CD4-positive, alpha-beta T cell treated with Interferon gamma for 1 hour (primary cell): Measurements from ENCODE around the gene RAB3IL1.
A peak's percentile ranks its signal among the peaks of the same experiment; 100 is the strongest.

Experiments
- DNase-seq: peaks from one replicate; pipeline ENCODE4 v3.0.0-alpha.2; 2020

Gene RAB3IL1

DNA sequence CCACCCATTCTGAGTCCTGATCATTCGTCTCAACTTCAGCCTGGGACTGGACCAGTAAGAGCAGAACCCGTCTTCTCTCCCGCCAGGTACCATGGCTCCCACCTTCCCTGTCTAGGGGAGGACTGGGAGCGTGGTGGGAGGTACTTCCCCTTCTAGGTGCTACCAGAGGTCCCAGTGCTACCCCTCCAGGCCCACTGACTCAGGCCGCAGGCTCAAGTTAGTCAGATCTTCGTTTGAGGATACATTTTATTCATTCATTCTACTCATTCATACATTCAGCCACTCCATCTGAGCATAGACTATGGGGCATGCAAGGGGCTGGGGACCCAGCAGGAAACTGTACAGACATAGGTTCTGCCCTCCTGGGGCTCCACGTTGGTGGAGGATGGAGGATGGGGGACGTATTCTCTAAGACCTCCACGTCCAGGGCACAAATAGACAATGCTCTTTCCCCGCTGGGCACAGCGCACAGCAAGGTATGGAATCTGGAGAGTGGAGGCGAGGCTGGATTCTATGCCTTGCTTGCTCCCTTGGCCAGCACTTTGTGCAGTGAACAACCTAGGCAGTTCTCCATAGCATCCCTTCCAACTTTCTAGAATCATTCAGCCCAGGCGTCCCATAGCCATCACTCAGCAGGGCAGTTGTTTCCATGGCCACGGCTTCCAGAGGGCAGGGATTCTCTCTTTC, 1.0 kb upstream of the RAB3IL1 start:
- no peak for DNase-seq

DNA sequence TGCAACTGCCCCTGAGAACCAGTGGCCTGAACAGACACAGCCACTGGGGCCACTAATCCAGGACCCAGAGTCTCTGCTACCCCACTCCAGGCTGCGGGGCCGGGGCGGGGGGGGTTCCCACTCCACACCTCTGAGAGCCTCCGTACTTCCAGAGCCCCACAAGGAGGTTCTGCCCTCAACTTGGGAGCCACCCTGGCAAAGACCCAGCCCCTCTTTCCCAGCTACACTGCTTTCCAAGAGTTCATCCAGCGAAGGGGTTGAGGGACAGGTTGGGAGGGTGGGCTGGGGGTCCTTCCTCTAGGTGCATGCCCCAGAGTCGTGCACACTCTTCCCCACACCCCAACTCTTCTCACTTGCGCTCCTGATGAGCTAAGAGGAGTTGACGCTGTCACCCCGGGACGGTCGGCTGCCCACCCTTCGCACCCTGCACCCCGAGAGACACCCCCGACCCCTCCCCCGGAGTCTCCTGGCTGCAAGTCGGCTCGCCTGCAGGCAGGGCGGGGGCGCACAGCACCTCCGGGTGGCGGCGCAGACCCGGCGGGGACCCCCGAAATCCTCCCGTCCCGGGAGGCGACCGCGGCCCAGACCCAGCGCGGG, 531 bp downstream of the RAB3IL1 start:
- no peak for DNase-seq

DNA sequence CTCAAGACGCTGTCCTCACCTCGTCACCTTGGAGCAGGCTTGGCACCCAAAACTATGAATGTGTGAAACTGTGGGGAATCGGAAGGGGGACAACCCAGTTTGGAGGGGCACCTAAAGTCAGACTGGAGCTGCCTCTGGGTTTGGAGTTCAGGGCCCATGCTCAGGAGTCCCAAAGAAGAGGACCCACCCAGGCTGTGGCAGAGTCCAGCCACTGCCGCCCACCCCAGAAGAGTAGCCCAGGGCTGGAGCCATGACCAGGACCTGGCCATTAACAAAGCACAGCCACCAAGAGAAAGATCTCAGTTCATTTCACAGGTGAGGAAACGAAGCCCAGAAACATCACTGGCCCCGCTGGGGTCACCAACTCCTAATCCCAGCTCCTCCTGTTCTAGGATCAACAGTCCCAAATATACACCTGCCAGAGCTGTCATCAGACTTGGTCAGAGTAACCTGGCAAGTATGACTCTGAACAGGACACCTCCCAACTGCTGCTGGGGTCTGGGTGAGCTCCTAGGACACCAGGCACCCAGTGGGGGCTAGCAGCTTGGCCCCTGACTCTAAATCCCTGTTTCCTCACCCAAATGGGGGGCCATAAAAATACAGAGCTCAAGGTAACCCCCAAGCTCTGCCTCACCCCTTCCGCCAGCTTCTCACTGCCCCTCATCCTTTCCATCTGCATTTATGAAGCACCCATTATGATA, 2.7 kb downstream of the RAB3IL1 start:
- no peak for DNase-seq

DNA sequence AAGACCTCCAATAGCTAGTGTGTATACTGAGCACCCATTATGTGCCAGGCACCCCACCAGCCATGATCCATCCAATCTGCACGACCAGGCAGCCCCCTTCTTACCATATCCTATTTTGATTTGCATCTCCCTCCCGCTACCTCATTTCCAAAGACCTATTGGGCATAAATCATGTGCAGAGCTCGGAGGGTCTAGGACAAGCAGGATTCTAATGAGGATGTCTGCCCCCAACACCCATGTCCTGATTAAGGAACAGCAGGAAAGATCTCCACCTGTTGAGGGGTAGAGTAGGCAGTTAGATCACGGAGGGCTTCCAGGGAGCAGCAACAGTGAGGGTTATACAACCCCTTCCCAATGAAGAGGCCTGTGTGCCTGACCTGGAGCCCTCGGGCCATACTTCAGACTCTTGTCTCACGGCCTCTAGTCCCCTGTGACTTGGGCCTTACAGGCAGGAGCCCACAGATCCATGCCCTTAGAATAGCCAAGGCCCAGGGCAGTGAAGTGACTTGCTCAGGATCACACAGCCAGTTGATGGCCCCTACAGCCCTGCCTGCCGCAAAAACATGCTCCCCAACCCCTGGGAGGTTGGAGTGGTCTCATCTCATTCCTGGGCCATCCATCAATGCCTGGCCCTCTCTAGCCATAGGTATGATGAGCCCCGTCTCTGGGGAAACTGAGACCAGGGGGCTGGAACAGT, 3.5 kb downstream of the RAB3IL1 start:
- no peak for DNase-seq

DNA sequence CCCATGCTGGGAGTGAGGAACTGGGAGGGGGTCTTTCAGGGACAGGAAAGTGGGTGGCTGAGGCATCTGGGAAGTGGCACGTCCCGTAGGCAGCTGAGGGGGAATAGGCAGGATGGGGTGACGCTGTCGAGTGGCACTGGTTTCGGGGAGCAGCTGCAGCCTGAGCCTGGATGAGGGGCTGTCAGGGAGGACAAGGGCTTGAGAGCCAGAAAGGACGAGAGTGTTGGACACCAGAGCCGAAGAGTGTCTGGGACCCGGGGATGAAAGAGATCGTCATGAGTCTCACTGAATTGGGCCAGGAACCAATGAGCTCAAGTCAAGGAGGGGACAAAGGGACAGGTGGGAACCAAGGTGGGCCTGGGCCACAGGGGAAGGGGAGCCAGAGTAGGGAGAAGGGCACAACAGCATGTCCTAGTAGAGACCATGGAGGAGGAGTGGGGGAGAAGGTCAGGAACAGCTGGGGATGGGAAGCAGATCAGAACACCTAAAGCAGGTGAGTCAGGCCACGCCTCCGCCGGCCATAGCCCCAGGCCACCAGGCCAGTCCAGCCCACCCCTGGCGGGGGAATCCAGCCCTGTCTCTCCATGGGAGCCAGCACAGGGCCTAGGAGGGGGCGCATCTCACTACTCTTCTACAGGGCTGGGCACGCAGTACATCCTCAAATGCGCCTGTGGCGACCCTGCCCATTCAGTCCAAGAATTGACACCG, 4.2 kb downstream of the RAB3IL1 start:
- DNase-seq, result no peak

DNA sequence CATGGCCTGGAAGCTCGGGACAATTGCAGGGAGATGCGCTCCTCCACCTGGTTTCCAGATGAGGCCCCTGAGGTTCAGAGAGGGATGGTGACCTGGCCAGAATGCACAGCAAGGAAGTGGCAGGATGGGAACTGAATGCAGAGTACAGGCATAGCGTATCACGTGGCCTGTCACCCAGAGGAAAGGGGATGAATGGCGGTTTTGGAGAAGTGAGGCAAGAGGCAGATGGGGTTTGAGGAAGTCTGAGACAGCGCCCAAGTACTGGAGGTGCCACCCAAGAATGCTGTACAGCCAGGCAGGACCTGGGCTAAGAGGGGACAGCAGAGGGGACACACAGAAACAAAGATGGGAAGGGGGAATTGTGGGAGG, 4.9 kb downstream of the RAB3IL1 start:
- peak; percentile 60 for DNase-seq

DNA sequence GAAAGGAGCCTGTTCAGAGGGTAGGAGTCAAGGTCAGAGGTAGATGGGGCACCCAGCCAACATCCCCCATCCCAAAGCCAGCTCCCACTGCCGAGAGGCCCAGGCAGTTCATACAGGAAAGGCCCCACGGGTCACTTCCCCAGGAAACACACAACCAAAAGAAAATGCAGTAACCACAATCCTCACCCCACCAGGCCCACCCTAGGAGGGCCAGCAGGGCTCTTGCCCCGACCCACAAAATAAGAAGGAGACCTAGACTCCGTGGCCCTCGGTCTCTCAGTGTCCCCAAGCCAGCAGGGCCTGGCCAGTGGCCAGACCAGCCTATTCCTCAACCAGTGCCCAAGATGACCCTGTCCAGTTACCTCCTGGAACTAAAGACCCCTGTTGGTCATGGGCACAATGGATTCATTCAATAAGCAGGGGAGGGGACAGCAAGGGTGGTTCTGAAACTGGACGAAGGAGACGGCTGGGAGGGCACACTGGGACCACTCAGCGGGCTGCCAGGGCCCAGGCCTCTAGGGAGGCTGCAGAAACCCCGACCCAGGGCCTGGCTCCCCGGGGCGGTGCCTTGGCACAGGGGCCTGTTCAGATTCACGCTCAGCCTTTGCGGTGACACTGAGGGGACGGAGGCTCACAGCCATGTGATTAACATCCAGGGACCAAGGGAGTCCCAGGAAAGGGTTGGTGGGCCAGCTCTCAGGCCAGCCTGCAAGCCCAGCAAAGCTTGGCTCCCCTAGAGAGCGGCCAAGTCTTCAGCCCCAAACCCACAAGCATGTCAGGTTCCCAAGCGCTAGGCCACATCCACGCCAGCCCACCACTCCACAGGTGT, 5.5 kb downstream of the RAB3IL1 start:
- DNase-seq, result no peak

DNA sequence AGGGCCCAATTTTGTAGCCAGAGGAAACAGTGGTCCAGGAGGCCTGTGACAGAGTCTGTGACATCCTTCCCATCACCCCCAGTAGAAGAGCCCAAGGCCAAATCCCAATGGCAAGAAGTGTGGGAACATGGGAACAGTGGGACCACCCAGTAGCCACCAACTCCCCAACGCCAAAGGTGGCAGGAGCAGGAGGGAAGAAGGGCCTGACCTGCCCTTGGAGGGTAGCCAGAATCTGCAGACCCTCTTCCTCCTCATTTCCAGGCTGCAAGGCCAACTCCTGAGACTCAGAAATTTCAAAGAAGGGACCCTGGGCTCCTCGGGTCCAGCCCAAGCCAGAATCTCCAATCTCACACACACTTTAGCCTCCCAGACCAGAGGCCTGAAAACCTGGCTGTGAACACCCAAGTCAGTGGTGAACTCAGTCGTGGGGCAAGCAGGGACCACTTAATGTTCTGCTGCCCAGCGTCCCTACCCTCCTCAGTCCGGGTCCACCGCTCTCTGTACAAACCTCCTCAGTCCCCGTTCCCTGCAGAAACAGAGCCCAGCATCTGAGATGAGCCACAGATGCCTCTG, 6.2 kb downstream of the RAB3IL1 start:
- DNase-seq, result no peak

DNA sequence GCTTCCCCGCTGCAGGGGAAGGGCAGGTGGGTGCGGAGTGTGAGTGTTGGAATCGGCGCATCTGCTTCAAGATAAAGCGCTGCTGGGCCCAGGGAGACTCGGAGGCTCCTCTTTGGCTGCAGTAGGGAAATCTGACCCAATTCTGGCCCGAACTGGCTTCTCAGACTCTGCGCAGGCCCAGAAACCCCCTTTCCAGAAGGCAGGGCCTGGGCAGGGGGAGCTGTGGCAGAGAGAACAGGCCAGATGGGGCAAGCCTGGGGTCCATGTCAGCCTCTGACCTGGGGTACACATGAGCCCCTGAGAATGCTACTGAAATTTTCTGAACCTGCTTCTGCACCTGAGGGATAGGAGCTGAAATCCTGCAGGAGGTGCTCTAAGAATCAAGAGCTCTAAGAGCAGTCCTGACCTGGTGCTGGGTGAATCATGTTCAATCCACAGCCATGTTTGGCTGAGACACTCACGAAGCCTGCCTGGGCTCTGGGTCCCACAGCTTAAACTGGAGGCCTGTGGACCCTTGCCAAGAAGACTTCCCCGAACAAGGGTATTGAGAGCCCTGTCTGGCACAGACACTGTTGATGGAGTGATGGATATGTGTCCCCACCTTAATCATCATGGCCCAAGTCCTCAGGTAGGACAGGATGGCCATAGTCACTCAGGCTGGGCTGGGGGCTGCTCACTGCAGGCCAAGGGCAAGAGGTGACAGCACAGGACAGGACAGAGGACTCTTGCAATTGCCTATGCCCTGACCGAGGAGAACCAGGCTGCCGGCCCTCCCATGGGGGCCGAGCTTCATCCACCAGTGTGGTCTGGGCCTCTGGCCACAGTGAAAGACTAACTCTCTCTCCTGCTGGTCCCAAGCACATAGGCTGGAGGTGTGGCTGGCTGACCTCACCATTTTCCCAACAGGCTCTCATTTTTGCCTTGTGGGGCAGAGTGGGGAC, 6.9 kb downstream of the RAB3IL1 start:
- no peak for DNase-seq

DNA sequence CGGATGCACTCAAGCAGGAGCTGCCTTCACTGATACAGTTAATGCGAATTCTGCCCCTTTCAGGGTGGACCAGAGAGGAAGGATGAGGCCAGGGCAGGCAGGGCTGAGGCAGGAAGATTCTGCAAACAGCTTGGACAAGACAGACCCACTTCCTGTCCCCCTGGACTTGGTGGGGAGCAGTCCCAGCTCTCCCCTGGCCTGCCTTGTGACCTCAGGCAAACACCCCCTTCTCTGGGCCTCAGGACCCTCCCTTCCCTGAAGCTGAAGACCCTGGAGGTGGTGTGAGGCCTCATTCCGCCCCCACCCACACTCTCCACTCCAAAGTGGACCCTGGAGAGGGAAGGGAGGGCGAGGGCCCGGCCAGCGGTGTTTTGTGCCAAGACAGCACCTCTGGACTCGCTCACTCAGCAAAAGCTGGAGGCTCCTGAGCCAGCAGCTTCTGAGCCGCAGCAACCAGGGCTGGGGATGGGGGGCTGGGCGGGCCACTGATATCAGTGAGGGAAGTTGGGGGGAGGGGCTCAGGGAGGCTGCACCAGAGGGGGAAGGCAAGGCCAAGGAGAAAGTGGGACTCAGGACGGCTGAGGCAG, 8.5 kb downstream of the RAB3IL1 start:
- DNase-seq, result no peak

DNA sequence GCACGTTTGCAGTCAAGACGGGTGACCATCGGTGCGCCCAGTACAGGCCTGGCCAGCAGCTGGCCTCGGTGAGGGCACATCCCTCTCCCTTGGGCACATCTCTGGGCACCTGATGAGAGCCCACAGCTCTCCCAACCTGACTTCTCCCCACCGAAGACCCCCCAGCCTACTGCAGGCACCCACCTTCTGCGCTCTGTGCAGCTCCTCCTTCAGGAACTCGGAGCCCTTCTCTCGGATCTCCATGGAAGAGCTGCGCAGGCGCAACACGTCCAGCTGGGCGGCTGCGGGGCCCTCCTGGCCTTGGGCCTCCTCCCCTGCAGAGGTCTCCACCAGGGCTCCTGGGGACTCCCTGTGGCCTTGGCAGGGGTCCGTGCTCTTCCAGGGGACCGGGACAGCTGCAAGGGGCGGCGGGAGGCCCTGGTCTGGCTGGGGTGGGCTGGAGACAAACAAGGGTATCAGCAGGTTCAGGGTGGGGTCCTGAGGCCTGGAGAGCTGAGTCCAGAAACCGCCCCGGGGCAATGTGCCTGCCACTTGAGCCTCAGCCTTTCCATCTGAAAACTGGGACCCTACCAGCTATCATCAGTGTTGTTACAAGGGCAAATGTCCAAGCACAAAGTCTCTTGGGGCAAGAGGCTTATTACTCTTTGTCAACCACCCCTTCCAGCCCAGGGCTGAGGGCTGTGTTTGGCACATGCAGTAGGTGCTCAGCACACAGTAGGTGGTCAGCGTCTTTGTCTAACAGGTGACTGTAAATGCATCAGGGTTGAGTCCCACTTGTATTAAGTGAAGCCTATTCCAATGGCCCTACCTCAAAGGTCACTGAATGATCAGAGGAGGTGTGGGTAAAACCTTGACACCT, 9.3 kb downstream of the RAB3IL1 start:
- DNase-seq, result no peak

DNA sequence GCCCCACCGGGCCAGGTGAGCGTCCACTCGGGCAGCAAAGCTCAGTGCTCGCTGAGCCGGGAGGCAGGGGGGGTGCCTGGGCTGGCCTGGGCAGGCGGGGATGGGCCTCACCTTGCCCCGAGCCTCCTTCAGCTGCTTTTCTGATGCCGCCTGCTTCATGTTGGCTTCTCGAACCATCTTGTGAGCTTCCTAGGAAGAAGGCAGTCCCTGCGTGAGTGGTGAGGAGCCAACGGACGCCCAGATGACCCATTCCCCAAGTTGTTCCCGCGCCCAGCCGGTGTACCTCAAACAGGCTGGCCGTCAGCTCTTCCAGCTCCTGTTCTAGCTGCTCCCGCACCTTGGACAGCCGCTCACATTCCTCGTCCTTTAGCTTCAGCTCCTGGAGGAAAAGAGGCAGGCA, 10.1 kb downstream of the RAB3IL1 start:
- no peak for DNase-seq

DNA sequence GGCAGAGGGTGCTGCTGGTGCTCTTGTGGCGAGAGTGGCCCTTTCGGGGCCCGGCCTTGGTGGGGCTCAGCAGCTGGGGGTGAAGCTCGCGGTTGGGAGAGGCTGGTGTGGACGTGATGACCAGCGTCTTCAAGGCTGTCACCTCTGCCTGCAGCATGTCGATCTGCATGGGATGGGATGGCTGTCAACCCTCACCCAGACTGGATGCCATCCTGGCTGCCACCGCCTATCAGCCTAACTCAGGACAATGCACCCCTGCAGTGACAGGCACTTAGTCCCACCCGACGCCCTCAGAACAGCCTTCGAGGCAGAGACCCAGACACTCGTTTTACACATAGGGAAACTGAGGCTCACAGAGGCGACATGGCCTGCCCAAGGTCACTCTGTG, 10.8 kb downstream of the RAB3IL1 start:
- DNase-seq, result no peak

DNA sequence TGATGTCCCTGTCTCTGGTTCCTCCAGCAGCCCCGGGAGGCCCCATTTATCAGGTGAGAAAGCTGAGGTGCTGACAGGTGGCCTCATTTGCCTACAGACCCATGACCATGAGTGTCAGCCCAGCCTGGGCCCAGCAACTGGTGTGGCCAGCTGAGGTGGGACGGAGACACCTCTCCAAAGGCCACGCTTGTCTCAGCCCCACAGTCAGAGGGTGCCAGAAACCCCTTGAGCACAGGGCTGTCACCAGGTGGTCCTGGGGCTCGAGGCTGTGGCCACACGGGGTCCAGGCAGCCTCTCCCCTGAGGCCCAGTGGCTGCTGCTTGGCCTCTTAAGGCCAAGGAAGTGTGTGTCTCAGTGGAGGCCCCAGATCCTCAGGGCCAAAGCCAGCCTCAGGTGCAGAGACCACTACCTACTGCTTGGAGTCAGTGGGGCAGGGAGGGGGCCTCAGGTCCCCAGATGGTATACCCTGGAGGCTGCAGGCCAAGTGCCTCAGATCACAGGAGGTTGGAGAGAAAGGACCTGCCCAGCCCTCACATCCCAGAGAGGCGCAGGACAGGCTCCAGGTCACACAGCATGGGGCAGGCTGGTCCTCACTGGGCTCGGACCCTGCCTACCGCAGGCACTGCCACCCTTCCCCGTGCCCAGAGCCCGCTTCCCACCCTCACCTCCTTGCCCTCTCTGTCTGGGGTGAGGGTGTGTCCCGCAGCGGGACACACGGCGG, 11.4 kb downstream of the RAB3IL1 start:
- DNase-seq, result no peak

DNA sequence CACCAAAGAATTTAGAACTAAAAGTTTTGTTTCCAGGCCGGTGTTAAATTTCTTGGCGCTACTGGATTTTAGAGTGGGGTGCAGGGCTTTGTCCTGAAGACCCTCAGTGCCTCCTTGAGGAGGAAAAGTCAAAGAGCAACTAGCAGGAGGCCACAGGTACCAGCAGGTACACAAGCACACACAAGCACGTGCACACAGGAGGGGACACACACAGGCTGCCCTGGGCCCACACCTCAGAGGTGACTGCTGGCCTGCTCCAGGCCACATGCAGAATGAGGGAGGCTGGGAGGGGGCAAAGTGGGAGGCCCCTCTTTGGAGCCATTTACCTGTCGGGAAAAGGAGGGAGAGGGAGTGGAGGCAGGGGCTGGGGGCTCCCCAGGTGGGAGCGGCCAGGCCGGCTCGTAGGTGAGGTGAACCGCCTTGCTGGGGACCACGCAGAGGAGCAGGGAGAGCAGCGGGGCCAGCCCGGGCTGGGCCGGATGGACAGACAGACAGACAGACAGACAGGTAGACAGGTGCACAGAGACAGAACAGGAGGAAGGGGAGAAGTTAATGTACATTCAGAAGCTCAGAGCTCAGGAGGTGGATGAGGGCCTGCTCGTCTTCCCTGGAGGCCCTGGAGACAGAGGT, 12.2 kb downstream of the RAB3IL1 start:
- DNase-seq, result no peak

DNA sequence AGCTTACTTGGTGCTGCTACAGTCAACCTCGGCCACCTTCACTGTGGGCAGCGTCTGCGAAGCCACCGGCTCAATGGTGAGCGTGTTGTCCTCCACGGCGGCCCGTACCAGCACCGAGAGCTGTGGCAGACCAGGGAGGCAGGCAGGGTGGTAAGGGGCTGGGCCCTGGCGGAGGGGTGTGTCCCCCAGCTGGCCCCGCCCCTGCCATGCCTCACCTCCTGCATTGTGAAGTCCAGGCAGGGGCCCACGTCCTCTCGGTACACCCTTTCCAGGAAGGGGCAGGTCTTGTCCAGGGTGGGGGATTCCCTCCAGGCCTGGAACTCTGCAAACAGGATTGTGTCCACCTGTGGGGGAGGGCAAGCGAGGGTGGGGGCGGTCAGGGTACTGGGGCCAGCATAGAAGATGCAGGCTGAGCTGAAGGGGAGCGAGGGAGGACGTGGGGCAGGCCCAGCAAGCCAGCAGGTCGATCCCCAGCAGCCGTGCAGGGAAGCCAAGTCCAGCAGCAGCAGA, 12.8 kb downstream of the RAB3IL1 start:
- no peak for DNase-seq

DNA sequence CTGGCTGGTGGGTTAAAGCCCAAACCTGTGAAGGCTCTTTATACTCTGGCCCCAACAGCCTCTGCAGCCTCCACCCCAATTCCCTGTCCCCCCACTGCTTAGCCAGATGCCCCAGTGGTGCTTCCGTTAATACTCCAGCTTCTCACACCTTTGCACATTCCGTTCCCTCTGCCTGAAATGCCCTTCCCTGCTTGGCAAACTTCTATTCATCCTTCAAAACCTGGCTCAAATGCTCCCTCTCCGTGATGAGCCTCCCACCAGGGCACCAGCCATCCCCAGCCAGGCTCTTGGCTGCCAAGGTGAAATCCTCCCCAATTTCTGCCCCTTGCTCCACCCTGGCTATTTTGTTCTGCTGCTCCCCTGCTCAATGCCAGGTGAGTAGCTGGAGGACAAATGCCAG, 13.5 kb downstream of the RAB3IL1 start:
- DNase-seq, result no peak

DNA sequence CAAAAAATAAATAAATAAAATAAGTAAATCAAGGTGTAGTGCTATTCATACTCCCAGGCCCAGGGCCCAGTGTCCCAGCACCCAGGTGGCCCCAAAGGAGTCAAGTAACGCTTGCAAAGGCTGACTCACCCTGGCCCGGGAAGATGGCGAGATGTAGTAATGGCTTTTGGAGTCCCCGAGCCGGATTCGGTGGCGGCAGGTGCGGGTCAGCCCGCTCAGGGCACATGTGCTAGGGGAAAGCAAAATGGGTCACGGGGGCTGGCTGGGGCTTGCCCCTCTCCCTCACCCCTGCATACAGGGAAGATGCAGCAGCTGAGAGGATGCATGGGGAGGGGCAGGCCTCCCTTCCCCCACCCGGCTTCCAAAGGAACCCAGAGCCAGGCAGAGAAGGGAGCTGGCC, 15.1 kb downstream of the RAB3IL1 start:
- DNase-seq, result no peak
